ENCODE measurements around the gene SPEN. TPM values are rescaled to one million over a fixed set of nuclear protein-coding genes. Genes with fewer than 3 reads are reported as not detected.
A peak's percentile ranks its signal among the peaks of the same experiment; 100 is the strongest.

SPEN gene
- polyA plus RNA-seq, 1 of the 3 experiments (the other 2 are of a cell fraction) = 6.1 TPM

GRCh38 chr1:15958793-15959192, 111.3 kb downstream of the SPEN start (continued):
- TF ChIP-seq TEAD4 (IDR thresholded peaks at IDR 0.05; ENCODE audit: borderline replicate concordance, insufficient read depth) (no peak), ZBTB33 (IDR thresholded peaks at IDR 0.05; ENCODE audit: borderline replicate concordance, low read depth) (no peak), YY1 (IDR thresholded peaks at IDR 0.05; ENCODE audit: low read depth) (no peak), RAD21 (IDR thresholded peaks at IDR 0.05; ENCODE audit: low read length) (peak; percentile 50), MXI1 (IDR thresholded peaks at IDR 0.05; ENCODE audit: low read depth, low read length) (no peak), RCOR1 (IDR thresholded peaks at IDR 0.05; ENCODE audit: low read length) (no peak), MEF2A (IDR thresholded peaks at IDR 0.05; ENCODE audit: borderline replicate concordance, low read depth) (no peak), SMC3 (IDR thresholded peaks at IDR 0.05; ENCODE audit: low read depth, low read length) (no peak), NFIC (IDR thresholded peaks at IDR 0.05; ENCODE audit: borderline replicate concordance) (no peak)

- Histone ChIP-seq H3K9ac (peak overlapping the region; percentile 28; the same call in 1 of the 2 replicates), H3K27me3 (ENCODE audit: insufficient read depth) (no peaks in the 10 kb centered on the region), H3K79me2 (ENCODE audit: insufficient read depth) (peaks cover 98% of the 10 kb centered on the region), H2AFZ (ENCODE audit: low read depth) (no peak overlapping the region), H3K27ac (ENCODE audit: low read depth in 2 of 2, low read length in 1 of 2) (peak overlapping the region in 1 of 2 experiments; percentile 40; a peak in 1 of 4 replicates), H3K9me3 (no peaks in the 10 kb centered on the region), H3F3A (replicated peaks; ENCODE audit: insufficient read depth) (peaks cover 41% of the 10 kb centered on the region), H3K4me3 (ENCODE audit: low read depth in 2 of 2, low read length in 1 of 2) (no peak overlapping the region), H3K36me3 (replicated peaks in 1 of 2; ENCODE audit: control insufficient read depth in 1 of 2, insufficient read depth in 2 of 2, low read length in 1 of 2) (peaks cover 4 to 5% of the 10 kb centered on the region in 2 experiments), H3K4me1 (ENCODE audit: control insufficient read depth in 1 of 2, insufficient read depth in 2 of 2, low read depth in 1 of 2, low read length in 1 of 2) (peaks cover 22 to 50% of the 10 kb centered on the region in 2 experiments), H3K4me2 (no peak overlapping the region), H3K9me2 (no peaks in the 10 kb centered on the region), H4K20me1 (ENCODE audit: insufficient read depth) (0 out of 2 replicates have a peak, but pooled peaks cover 6% of the 10 kb centered on the region)
- ChIA-PET POLR2A (no interaction called here), CTCF (interaction anchor here (0.6 to 1.5 kb wide), 8 partner anchors 9 to 168 kb away, joined by 3 to 8 read pairs (median 4); partner anchors contain the start of gene ZBTB17)
- no peak for DNase-seq
- TF ChIP-seq USF2 (IDR thresholded peaks at IDR 0.05; ENCODE audit: borderline replicate concordance, low read depth, low read length) = no peak
These were observed 111.9 kb downstream of the SPEN start for GRCh38 chr1:15959424-15959823.

- Histone ChIP-seq H3K4me2 (no peak overlapping the region), H3K9me3 (no peaks in the 10 kb centered on the region), H3K36me3 (replicated peaks in 1 of 2; ENCODE audit: control insufficient read depth in 1 of 2, insufficient read depth in 2 of 2, low read length in 1 of 2) (peaks cover 4 to 5% of the 10 kb centered on the region in 2 experiments), H3K27ac (ENCODE audit: low read depth in 2 of 2, low read length in 1 of 2) (no peak overlapping the region; a peak in 1 of 4 replicates), H4K20me1 (ENCODE audit: insufficient read depth) (0 out of 2 replicates have a peak, but pooled peaks cover 6% of the 10 kb centered on the region), H3K9me2 (no peaks in the 10 kb centered on the region), H3K4me3 (ENCODE audit: low read depth in 2 of 2, low read length in 1 of 2) (no peak overlapping the region), H3K27me3 (ENCODE audit: insufficient read depth) (no peaks in the 10 kb centered on the region), H3F3A (replicated peaks; ENCODE audit: insufficient read depth) (peaks cover 38% of the 10 kb centered on the region), H3K9ac (no peak overlapping the region), H2AFZ (ENCODE audit: low read depth) (no peak overlapping the region), H3K4me1 (ENCODE audit: control insufficient read depth in 1 of 2, insufficient read depth in 2 of 2, low read depth in 1 of 2, low read length in 1 of 2) (peaks cover 21 to 53% of the 10 kb centered on the region in 2 experiments), H3K79me2 (ENCODE audit: insufficient read depth) (peaks cover 98% of the 10 kb centered on the region)
- ChIA-PET CTCF (interaction anchor here (0.6 to 1.5 kb wide), 6 partner anchors 13 to 168 kb away, joined by 3 to 8 read pairs (median 3); partner anchors contain the start of gene ZBTB17), POLR2A (no interaction called here)
- DNase-seq = peak; percentile 12
- WGBS (ENCODE audit: low lambda C conversion rate) = 93% methylated on average over 5 of the region's 8 CpGs
- no peak for TF ChIP-seq CHD2 (IDR thresholded peaks at IDR 0.05; ENCODE audit: low read length, partially characterized antibody)
- TF ChIP-seq SIN3A (IDR thresholded peaks at IDR 0.05; ENCODE audit: borderline replicate concordance, low read depth, low read length) = no peak
- no peak for TF ChIP-seq JUND (IDR thresholded peaks at IDR 0.05)
- TF ChIP-seq REST (IDR thresholded peaks at IDR 0.05; ENCODE audit: low read depth, low read length) = no peak
- TF ChIP-seq MEF2A (IDR thresholded peaks at IDR 0.05; ENCODE audit: borderline replicate concordance, low read depth) = no peak
- TF ChIP-seq YY1 (IDR thresholded peaks at IDR 0.05; ENCODE audit: low read depth) = no peak
- TF ChIP-seq NFIC (IDR thresholded peaks at IDR 0.05; ENCODE audit: borderline replicate concordance) = no peak
- no peak for TF ChIP-seq ELF1 (IDR thresholded peaks at IDR 0.05)
- TF ChIP-seq NRF1 (IDR thresholded peaks at IDR 0.05; ENCODE audit: low read depth, low read length) = no peak
- no peak for TF ChIP-seq EZH2phosphoT487 (IDR thresholded peaks at IDR 0.05; ENCODE audit: borderline replicate concordance, low read depth)
- TF ChIP-seq RCOR1 (IDR thresholded peaks at IDR 0.05; ENCODE audit: low read length) = no peak
- TF ChIP-seq FOSL2 (IDR thresholded peaks at IDR 0.05; ENCODE audit: borderline replicate concordance, low read depth) = no peak
- TF ChIP-seq TAF1 (IDR thresholded peaks at IDR 0.05; ENCODE audit: borderline replicate concordance, low read depth, low read length) = no peak
These were observed 112.4 kb downstream of the SPEN start for GRCh38 chr1:15959827-15960446.
